ENCODE results near the gene ATG4A.
A peak's percentile ranks its signal among the peaks of the same experiment; 100 is the strongest.

The ATG4A gene, protein sequence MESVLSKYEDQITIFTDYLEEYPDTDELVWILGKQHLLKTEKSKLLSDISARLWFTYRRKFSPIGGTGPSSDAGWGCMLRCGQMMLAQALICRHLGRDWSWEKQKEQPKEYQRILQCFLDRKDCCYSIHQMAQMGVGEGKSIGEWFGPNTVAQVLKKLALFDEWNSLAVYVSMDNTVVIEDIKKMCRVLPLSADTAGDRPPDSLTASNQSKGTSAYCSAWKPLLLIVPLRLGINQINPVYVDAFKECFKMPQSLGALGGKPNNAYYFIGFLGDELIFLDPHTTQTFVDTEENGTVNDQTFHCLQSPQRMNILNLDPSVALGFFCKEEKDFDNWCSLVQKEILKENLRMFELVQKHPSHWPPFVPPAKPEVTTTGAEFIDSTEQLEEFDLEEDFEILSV

DNA sequence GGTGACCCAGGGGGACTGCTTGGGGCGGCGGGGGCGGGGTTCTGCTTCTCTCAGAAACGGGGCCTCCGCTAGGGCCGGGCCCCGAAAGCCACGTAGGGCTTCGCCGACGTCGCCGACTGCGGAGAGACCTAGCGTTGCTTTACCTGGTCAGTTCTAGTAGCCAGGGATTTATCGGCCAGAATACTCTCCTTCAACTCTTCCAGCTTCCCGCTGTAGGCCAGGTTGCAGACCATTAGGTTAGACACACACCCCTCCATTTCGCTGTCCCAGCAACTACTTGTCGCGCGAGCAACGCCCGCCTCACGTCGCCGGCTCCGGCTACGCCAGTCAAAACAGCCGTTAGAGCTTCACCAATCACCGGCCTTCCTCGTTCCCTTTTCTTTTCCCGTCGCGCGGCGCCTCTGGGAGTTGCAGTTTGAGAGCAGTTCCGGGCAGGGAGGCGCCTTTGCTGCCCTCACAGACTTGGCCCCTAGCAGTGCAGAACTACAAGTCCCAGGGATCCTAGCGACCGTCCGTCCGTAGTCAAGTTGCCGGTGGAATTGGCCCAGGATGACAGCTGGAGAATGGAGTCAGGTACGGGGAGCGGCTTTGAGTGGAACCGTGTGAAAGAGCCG, at the start of gene ATG4A, which contains the start of gene PSMD10:
Gene ATG4A (plus strand): TSS at position 515 of the 614 bp plus-strand sequence. CDS start 49 bp downstream, at position 564.
Gene PSMD10 (minus strand): TSS at position 279 of the 614 bp plus-strand sequence. CDS start 22 bp downstream, at position 257.
- DNase-seq (ENCODE audit: low read depth), result peak; percentile 81

- no peak for DNase-seq (ENCODE audit: low read depth)
These were observed 46.9 kb upstream of the ATG4A start, which contains the start of gene VSIG1 for GRCh38 chrX:108044554-108045256. VSIG1 (plus strand) TSS chrX:108045065; CDS start chrX:108045131, 66 bp downstream.

- no peak for DNase-seq (ENCODE audit: low read depth)
These were observed 41.9 kb upstream of the ATG4A start for GRCh38 chrX:108049649-108050048.

DNA sequence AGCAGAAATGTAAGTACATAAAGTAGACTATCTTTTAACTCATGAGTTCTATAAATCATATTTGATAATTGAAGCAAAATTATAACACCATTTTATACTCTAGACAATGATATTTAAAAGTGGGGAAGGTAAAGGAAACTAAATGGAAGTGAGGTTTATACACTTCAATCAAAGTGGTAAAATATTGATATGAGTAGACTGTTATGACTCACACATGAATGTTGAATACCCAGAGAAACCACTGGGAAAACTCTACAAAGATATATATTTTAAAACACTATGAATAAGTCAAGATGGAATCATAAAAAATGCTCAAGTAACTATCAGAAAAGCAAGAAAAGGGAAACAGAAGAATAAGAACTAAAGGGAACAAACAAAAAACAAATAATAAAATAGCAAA, 38.4 kb upstream of the ATG4A start:
- DNase-seq (ENCODE audit: low read depth), result no peak

DNA sequence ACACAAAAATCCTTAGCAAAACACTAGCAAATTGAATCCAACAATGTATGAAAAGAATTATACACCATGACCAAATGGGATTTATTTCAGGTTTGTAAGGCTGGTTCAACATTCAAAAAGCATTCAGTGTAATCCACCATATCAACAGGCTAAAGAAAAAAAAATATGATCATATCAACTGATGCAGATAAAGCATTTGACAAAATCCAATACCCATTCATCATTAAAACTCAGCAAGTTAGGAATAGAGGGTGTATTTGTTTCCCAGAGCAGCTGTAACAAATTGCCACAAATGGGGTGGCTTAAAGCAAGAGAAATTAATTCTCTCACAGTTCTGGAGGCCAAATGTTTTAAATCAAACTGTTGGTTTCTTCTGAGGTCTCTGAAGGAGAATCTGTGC, 36.0 kb upstream of the ATG4A start:
- no peak for DNase-seq (ENCODE audit: low read depth)

- DNase-seq (ENCODE audit: low read depth), result no peak
These were observed 31.8 kb upstream of the ATG4A start for GRCh38 chrX:108059801-108060200.

GRCh38 chrX:108064001-108064400, 27.6 kb upstream of the ATG4A start:
- no peak for DNase-seq (ENCODE audit: low read depth)

DNA sequence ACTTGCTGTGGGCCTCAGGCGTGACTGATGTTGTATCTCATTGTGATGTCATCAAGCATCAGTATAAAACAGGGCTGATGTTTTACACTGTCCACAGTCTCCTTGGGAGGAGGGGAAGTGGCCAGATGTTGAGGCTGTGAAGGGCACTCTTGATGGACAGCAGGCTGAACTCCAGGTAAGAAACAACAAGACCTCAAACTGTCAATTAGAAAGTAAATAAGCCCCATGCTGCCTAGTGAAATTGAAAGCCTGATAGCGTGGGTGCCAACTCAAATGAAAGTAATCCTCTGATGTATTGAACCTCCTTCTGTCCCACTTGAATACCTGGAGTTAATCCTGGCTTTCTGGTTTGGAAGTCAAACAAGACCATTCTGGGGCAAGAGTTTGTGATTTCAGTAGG, 27.0 kb upstream of the ATG4A start:
- no peak for DNase-seq (ENCODE audit: low read depth)

GRCh38 chrX:108068121-108068520, 23.5 kb upstream of the ATG4A start:
- DNase-seq (ENCODE audit: low read depth), result no peak

DNA sequence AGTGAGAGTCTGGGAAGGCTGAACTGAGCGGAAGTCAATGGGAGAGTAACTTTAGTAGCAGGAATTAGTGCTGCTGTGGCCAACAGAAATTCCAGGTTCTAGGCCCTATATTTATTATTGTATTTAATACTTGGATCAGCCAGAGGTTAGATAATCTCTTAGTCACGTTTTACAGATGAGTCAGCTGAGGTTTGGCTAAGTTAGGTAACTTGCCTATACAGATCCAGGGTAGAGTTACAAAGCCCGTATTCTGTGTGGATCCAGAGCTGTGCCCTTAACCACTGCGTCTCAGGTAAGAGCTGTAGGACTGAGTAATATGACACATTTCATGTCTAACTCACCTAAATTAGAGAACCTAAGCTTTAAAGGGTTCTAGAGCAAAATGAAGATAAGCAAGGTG, 20.7 kb upstream of the ATG4A start:
- no peak for DNase-seq (ENCODE audit: low read depth)

DNA sequence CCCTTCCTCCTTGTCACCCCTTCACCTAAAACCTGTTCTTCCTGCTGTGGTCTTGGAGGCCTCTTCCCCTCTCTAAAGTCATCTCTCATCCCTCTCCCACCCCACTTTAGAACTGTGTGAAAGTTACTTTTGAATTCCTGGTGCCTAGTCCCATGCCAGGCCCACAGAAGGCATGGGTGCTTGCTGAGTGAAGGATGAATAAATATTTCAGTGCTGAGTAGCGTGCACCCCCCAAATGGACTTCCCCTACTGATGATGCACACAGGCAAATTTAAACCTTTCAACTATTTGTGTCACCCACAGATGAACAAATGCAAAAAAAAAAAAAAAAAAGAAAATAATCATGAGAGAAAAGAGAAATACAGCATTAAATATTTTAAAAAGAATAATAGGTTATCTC, 20.0 kb upstream of the ATG4A start:
- DNase-seq (ENCODE audit: low read depth), result no peak

DNA sequence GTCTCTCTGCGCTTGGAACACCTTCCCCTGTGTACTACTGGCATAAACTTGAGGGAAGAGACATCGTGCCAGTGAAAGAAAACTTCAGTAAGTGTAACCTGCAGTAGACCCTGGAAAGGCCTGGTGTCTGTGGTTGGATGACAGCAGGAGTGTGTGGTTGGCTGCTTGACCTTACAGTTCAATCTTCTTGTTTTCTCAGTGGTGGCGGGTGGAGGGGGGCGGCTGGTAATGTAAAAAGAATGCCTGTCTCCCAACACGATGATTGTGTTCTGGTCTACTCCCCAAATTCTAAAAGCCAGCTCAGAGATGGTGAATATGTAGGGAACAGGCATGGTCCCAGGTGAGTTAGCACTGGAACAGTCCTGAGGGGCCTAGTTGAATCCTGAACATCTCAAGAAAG, 18.8 kb upstream of the ATG4A start:
- DNase-seq (ENCODE audit: low read depth), result no peak

- no peak for DNase-seq (ENCODE audit: low read depth)
These were observed 10.5 kb upstream of the ATG4A start for GRCh38 chrX:108081110-108081509.

DNA sequence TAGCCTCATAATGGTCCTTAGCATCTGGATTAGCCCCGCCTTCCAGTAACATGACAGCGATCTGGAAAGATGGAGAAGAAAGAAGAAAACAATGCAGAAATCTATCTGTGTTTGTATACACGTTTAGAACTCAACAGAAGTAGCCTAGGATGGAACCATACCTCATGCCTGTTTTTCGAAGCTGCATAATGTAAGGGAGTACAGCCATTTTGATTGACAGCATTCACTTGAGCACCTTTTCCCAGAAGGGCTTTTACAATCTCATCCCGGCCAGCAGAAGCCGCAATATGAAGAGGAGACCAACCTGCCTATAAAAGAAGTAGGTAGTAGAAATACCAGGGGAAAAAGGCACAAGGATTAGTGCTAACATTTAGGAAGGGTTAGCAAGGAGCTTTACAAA, 3.8 kb upstream of the ATG4A start:
- DNase-seq (ENCODE audit: low read depth), result no peak

DNA sequence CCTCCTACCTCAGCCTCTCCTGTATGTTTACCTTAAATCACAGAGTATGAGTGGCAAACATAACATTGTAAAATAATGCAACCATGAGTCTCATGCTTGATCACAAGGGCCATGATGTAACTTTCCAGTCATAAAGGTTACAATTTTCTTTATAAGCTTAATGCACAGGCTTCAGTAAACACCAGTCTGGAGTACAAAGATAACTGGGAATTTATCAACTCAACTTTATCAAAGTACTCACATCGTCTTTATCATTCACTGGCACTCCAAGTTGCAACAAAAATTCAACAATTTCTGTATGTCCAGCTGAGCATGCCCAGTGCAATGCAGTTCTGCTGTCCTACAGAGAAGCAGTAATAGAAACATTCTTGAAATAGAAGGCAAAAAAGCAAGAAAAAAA, 3.1 kb upstream of the ATG4A start:
- DNase-seq (ENCODE audit: low read depth), result no peak

GRCh38 chrX:108090491-108091263, 901 bp upstream of the ATG4A start:
- DNase-seq (ENCODE audit: low read depth), result no peak

- no peak for DNase-seq (ENCODE audit: low read depth)
These were observed 307 bp downstream of the ATG4A start for GRCh38 chrX:108091878-108092291.

GRCh38 chrX:108097380-108097779, 5.8 kb downstream of the ATG4A start:
- DNase-seq (ENCODE audit: low read depth), result no peak

GRCh38 chrX:108105473-108105872, 13.9 kb downstream of the ATG4A start:
- no peak for DNase-seq (ENCODE audit: low read depth)

DNA sequence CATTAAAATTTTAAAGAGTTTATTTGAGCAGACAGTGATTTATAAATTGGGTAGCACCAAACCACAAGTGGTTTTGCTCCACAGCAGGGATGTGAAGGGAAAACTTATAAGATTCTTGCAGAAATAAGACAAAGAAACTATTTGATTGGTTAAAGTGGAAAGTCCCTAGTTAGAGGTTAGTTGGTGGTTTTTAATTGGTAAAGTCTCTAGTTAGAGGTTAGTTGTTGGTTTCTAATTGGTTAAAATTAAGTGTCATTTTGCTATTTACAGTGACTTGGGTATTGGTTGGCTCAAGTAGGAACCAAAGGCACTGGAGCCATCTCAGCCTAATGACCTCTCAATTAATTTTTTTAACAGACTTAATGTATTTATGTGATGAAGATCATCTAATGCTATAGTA, 23.0 kb downstream of the ATG4A start:
- no peak for DNase-seq (ENCODE audit: low read depth)

- no peak for DNase-seq (ENCODE audit: low read depth)
These were observed 26.4 kb downstream of the ATG4A start for GRCh38 chrX:108117988-108118387.

GRCh38 chrX:108121291-108121690, 29.7 kb downstream of the ATG4A start:
- DNase-seq (ENCODE audit: low read depth), result no peak
